MCF 10A (cell line): Measurements from ENCODE around the gene TDP2. TPM values are rescaled to one million over a fixed set of nuclear protein-coding genes. Genes with fewer than 3 reads are reported as not detected.
"Not testable (repeated sequence)": the region's sequence is repeated elsewhere in the genome, so short reads cannot be mapped to it uniquely, and the experiment has no call there.

ENCODE experiments used
- BruUV-seq: library from RNA; stranded (reverse); fragments of 400-500 nt; replicated peaks from 2 replicates; lab custom pipeline; 2021; lab: Mats Ljungman, UMichigan
- CTCF ChIA-PET: fragments of 300-600 bp; sonication (Branson Sonifier 250); formaldehyde crosslinking; extraction: SDS; loops from one replicate; lab custom pipeline; 2021; ENCODE audit warnings: antibody characterized with exemption, inconsistent platforms; lab: Yijun Ruan, JAX
- POLR2A ChIA-PET: fragments of 300-600, 350-650 bp; sonication (Branson Sonifier 250); formaldehyde crosslinking; extraction: SDS; loops from one replicate; lab custom pipeline; 2020; ENCODE audit warnings: antibody characterized with exemption, inconsistent platforms; lab: Yijun Ruan, JAX
- DNase-seq: peaks from one replicate; pipeline ENCODE4 v3.0.0-alpha.2; 2018; ENCODE audit not compliant: unreplicated experiment
- H3K27ac Mint-ChIP-seq: one replicate; pipeline ENCODE4 v1.8.0; 2022; ENCODE audit warnings: mild to moderate bottlenecking, low read depth, mixed read lengths; ENCODE audit not compliant: unreplicated experiment
- H3K27me3 Mint-ChIP-seq: one replicate; pipeline ENCODE4 v1.8.0; 2022; ENCODE audit warnings: mixed read lengths; ENCODE audit not compliant: insufficient read depth, unreplicated experiment
- H3K36me3 Mint-ChIP-seq: one replicate; pipeline ENCODE4 v1.8.0; 2022; ENCODE audit warnings: mild to moderate bottlenecking, moderate library complexity, mixed read lengths; ENCODE audit not compliant: insufficient read depth, unreplicated experiment
- H3K4me1 Mint-ChIP-seq: one replicate; pipeline ENCODE4 v1.8.0; 2022; ENCODE audit warnings: mixed read lengths; ENCODE audit not compliant: insufficient read depth, unreplicated experiment
- H3K4me3 Mint-ChIP-seq: one replicate; pipeline ENCODE4 v1.8.0; 2022; ENCODE audit warnings: mild to moderate bottlenecking, moderate library complexity, mixed read lengths; ENCODE audit not compliant: unreplicated experiment
- H3K9me3 Mint-ChIP-seq: one replicate; pipeline ENCODE4 v1.8.0; 2022; ENCODE audit warnings: mixed read lengths; ENCODE audit not compliant: unreplicated experiment
- intact Hi-C: fragments of 100-400 bp; cut with micrococcal nuclease; formaldehyde crosslinking; loops from 2 replicates; pipeline ENCODE4 v1.14.1; 2022
- total RNA-seq: library from RNA; stranded (reverse); gene quantifications from 2 replicates; pipeline ENCODE4 v1.2.3, GENCODE V29; 2022
- TF ChIP-seq, protein P1 (sequence below): fragments of 200-600 bp; IDR thresholded peaks from one replicate; pipeline ENCODE4 v1.8.0; 2022; ENCODE audit warnings: antibody characterized with exemption, mild to moderate bottlenecking; ENCODE audit not compliant: unreplicated experiment

TDP2 gene
- total RNA-seq, 1 experiment from 2014 or later, result 28.2 TPM

DNA sequence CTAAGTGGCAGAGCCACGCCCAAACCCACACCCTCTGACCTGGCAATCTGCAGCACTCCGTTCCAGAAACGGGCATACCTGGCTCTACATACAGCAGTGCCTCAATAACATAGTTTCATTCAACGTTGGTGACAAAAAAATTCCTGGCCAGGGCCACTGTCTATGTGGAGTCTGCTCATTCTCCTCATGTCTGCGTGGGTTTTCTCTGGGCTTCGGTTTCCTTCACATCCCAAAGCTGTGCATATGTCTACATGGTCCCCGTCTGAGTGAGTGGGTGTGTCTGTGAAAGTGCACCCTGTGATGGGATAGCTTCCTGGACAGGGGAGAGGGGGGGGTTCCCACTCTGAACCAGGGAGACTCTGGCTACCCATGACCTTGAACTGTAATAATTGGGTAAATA lies 22.8 kb downstream of the TDP2 start:
- peaks cover 18% of the 10 kb centered on the region for H3K4me1 Mint-ChIP-seq
- H3K4me3 Mint-ChIP-seq, result no peak overlapping the region
- TF ChIP-seq, protein P1, sequence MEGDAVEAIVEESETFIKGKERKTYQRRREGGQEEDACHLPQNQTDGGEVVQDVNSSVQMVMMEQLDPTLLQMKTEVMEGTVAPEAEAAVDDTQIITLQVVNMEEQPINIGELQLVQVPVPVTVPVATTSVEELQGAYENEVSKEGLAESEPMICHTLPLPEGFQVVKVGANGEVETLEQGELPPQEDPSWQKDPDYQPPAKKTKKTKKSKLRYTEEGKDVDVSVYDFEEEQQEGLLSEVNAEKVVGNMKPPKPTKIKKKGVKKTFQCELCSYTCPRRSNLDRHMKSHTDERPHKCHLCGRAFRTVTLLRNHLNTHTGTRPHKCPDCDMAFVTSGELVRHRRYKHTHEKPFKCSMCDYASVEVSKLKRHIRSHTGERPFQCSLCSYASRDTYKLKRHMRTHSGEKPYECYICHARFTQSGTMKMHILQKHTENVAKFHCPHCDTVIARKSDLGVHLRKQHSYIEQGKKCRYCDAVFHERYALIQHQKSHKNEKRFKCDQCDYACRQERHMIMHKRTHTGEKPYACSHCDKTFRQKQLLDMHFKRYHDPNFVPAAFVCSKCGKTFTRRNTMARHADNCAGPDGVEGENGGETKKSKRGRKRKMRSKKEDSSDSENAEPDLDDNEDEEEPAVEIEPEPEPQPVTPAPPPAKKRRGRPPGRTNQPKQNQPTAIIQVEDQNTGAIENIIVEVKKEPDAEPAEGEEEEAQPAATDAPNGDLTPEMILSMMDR, result no peak
- peaks cover 6% of the 10 kb centered on the region for H3K36me3 Mint-ChIP-seq
- ChIA-PET CTCF (interaction anchor here (0.5 to 0.7 kb wide), 2 partner anchors 59 to 62 kb away, joined by 3 read pairs; no protein-coding TSS in a partner anchor), POLR2A (interaction anchor here (0.7 to 1.0 kb wide), 2 partner anchors 27 to 446 kb away, joined by 3 to 4 read pairs; no protein-coding TSS in a partner anchor)
- H3K27me3 Mint-ChIP-seq, result peaks cover 10% of the 10 kb centered on the region
- DNase-seq, result no peak
- H3K9me3 Mint-ChIP-seq, result no peaks in the 10 kb centered on the region
- H3K27ac Mint-ChIP-seq, result no peak overlapping the region
- intact Hi-C loops, result loop anchor here (10.0 kb wide), 1 partner anchor 59 kb away; no protein-coding TSS in a partner anchor
- BruUV-seq, result no TSS peak

- H3K4me1 Mint-ChIP-seq, result peaks cover 18% of the 10 kb centered on the region
- peaks cover 10% of the 10 kb centered on the region for H3K27me3 Mint-ChIP-seq
- intact Hi-C loops, result loop anchor here (10.0 kb wide), 1 partner anchor 57 kb away; no protein-coding TSS in a partner anchor
- H3K9me3 Mint-ChIP-seq, result peaks cover 7% of the 10 kb centered on the region
- TF ChIP-seq, protein P1, result no peak
- H3K4me3 Mint-ChIP-seq, result no peak overlapping the region
- DNase-seq, result no peak
- CTCF ChIA-PET, result no interaction called here
- BruUV-seq, result no TSS peak
- peaks cover 6% of the 10 kb centered on the region for H3K36me3 Mint-ChIP-seq
- POLR2A ChIA-PET, result interaction anchor here (0.6 kb wide), 1 partner anchor 233 kb away, joined by 3 read pairs; no protein-coding TSS in a partner anchor
- no peak overlapping the region for H3K27ac Mint-ChIP-seq
Observed at GRCh38 chr6:24642061-24642460, 24.6 kb downstream of the TDP2 start.

- intact Hi-C loops, result loop anchor here (10.0 kb wide), 1 partner anchor 56 kb away; no protein-coding TSS in a partner anchor
- H3K27me3 Mint-ChIP-seq, H3K4me1 Mint-ChIP-seq, H3K9me3 Mint-ChIP-seq, DNase-seq, H3K27ac Mint-ChIP-seq, BruUV-seq, H3K4me3 Mint-ChIP-seq, CTCF ChIA-PET, H3K36me3 Mint-ChIP-seq: not testable (repeated sequence)
- POLR2A ChIA-PET, result interaction anchor here (0.7 kb wide), 1 partner anchor 16 kb away, joined by 3 read pairs; no protein-coding TSS in a partner anchor
Observed at GRCh38 chr6:24640631-24641030, 26.1 kb downstream of the TDP2 start.

- no peak overlapping the region for H3K27ac Mint-ChIP-seq
- peaks cover 7% of the 10 kb centered on the region for H3K9me3 Mint-ChIP-seq
- intact Hi-C loops, result loop anchor here (10.0 kb wide), 1 partner anchor 55 kb away; no protein-coding TSS in a partner anchor
- TF ChIP-seq, protein P1, result no peak
- ChIA-PET POLR2A (interaction anchor here (0.7 kb wide), 1 partner anchor 16 kb away, joined by 3 read pairs; no protein-coding TSS in a partner anchor), CTCF (no interaction called here)
- BruUV-seq, result no TSS peak
- no peak overlapping the region for H3K4me3 Mint-ChIP-seq
- peaks cover 2% of the 10 kb centered on the region for H3K27me3 Mint-ChIP-seq
- H3K36me3 Mint-ChIP-seq, result peaks cover 6% of the 10 kb centered on the region
- H3K4me1 Mint-ChIP-seq, result peaks cover 1% of the 10 kb centered on the region
- no peak for DNase-seq
Observed at GRCh38 chr6:24640166-24640565, 26.5 kb downstream of the TDP2 start.
